CD4-positive, CD25-positive, alpha-beta regulatory T cell (primary cell): ENCODE results near the gene CGB2. TPM values are rescaled to one million over a fixed set of nuclear protein-coding genes. Genes with fewer than 3 reads are reported as not detected.
"Not testable (repeated sequence)": the region's sequence is repeated elsewhere in the genome, so short reads cannot be mapped to it uniquely, and the experiment has no call there.

Experiments
- ATAC-seq, 2 donors: fragments of 150-1000 bp; cut with Tn5 transposase; one replicate each; pipeline ENCODE4 v1.10.0; 2021; ENCODE audit warnings: low read depth in 2 of 2, moderate number of reproducible peaks in 2 of 2, moderate library complexity in 1 of 2
- DNase-seq, 3 donors: peaks; one replicate each; pipeline versions ENCODE4 v3.0.0 to v3.0.0-alpha.2; 2012 to 2022; ENCODE audit warnings: mixed read lengths in 1 of 3
- H3K27ac ChIP-seq: one replicate; pipeline ENCODE4 v1.7.0; 2013; ENCODE audit warnings: mild to moderate bottlenecking, low read length; ENCODE audit not compliant: insufficient read depth, poor library complexity, severe bottlenecking
- H3K27me3 ChIP-seq: one replicate; pipeline ENCODE4 v1.7.0; 2013; ENCODE audit warnings: low read length; ENCODE audit not compliant: control insufficient read depth, insufficient read depth
- H3K36me3 ChIP-seq: one replicate; pipeline ENCODE4 v1.7.0; 2013; ENCODE audit warnings: mild to moderate bottlenecking, low read length, moderate library complexity; ENCODE audit not compliant: control insufficient read depth, insufficient read depth
- H3K4me1 ChIP-seq: 2 replicates; pipeline ENCODE4 v1.7.0; 2013; ENCODE audit warnings: mild to moderate bottlenecking, low read length; ENCODE audit not compliant: insufficient read depth, control insufficient read depth, poor library complexity, severe bottlenecking
- H3K4me3 ChIP-seq: one replicate; pipeline ENCODE4 v1.7.0; 2013; ENCODE audit warnings: low read depth, mild to moderate bottlenecking, low read length, moderate library complexity
- H3K9me3 ChIP-seq, 2 experiments: 1 replicate in 1 of 2; 2 replicates in 1 of 2; pipeline ENCODE4 v1.7.0; 2013; ENCODE audit warnings: low read length in 2 of 2, mild to moderate bottlenecking in 1 of 2, moderate library complexity in 1 of 2; ENCODE audit not compliant: control insufficient read depth in 2 of 2
- H3K27ac Mint-ChIP-seq, 3 donors: one replicate each; pipeline ENCODE4 v1.8.0; 2020 to 2022; ENCODE audit warnings: mild to moderate bottlenecking in 3 of 3, mixed read lengths in 3 of 3, moderate library complexity in 2 of 3
- H3K27me3 Mint-ChIP-seq: one replicate; pipeline ENCODE4 v1.8.0; 2022; ENCODE audit warnings: mild to moderate bottlenecking, mixed read lengths
- H3K36me3 Mint-ChIP-seq: one replicate; pipeline ENCODE4 v1.8.0; 2020; ENCODE audit warnings: mixed read lengths
- H3K4me1 Mint-ChIP-seq, 4 donors: one replicate each; pipeline ENCODE4 v1.8.0; 2020 to 2022; ENCODE audit warnings: mixed read lengths in 4 of 4, mild to moderate bottlenecking in 1 of 4
- H3K4me3 Mint-ChIP-seq, 4 donors: one replicate each; pipeline ENCODE4 v1.8.0; 2020 to 2022; ENCODE audit warnings: mild to moderate bottlenecking in 4 of 4, mixed read lengths in 4 of 4, moderate library complexity in 3 of 4
- H3K9me3 Mint-ChIP-seq, 7 donors: one replicate each; pipeline ENCODE4 v1.8.0; 2020 to 2022; ENCODE audit warnings: mixed read lengths in 7 of 7, mild to moderate bottlenecking in 3 of 7, moderate library complexity in 2 of 7
- polyA plus RNA-seq, 4 donors: library from polyadenylated mRNA; unstranded; fragments of 300-500 nt; fragmentation: Illumina TruSeq; gene quantifications; one replicate each; pipeline ENCODE4 v1.2.3, GENCODE V29; 2021
- total RNA-seq: library from RNA; stranded (reverse); gene quantifications from one replicate; pipeline ENCODE4 v1.2.3, GENCODE V29; 2022

Gene CGB2
- total and polyA plus RNA-seq, 5 donors from 2014 or later, result not detected

GRCh38 chr19:49065905-49066512 is 34.3 kb downstream of the CGB2 start:
- ATAC-seq, result no peak
- Mint-ChIP-seq H3K9me3 (peaks cover 0 to 5% (median 0%) of the 10 kb centered on the region in 7 donors), H3K4me3 (no peak overlapping the region), H3K4me1 (peaks cover 0 to 8% (median 2%) of the 10 kb centered on the region in 4 donors), H3K36me3 (peaks cover 4% of the 10 kb centered on the region), H3K27ac (no peak overlapping the region), H3K27me3 (peaks cover 91% of the 10 kb centered on the region)
- DNase-seq, result no peak
- H3K27me3 ChIP-seq, result peaks cover 10% of the 10 kb centered on the region
- H3K36me3 ChIP-seq, result no peaks in the 10 kb centered on the region
- H3K4me1 ChIP-seq, result peaks cover 6% of the 10 kb centered on the region
- H3K4me3 ChIP-seq, result no peak overlapping the region
- H3K27ac ChIP-seq, result no peak overlapping the region
- no peaks in the 10 kb centered on the region for H3K9me3 ChIP-seq

- H3K27me3 ChIP-seq, result peaks cover 10% of the 10 kb centered on the region
- H3K4me1 Mint-ChIP-seq, result peaks cover 0 to 13% (median 2%) of the 10 kb centered on the region in 4 donors
- H3K4me3 Mint-ChIP-seq, result no peak overlapping the region
These were observed 35.9 kb downstream of the CGB2 start for GRCh38 chr19:49067554-49067953.

GRCh38 chr19:49069026-49069425 is 37.3 kb downstream of the CGB2 start:
- Mint-ChIP-seq H3K4me3 (peak overlapping the region in 1 of 4 donors; percentile 45), H3K9me3 (peaks cover 0 to 7% (median 0%) of the 10 kb centered on the region in 7 donors), H3K27ac (no peak overlapping the region), H3K27me3 (peaks cover 84% of the 10 kb centered on the region), H3K4me1 (peaks cover 0 to 22% (median 8%) of the 10 kb centered on the region in 4 donors), H3K36me3 (peaks cover 4% of the 10 kb centered on the region)
- no peaks in the 10 kb centered on the region for H3K9me3 ChIP-seq
- ATAC-seq, result no peak
- H3K4me3 ChIP-seq, result no peak overlapping the region
- no peak overlapping the region for H3K27ac ChIP-seq
- peaks cover 18% of the 10 kb centered on the region for H3K27me3 ChIP-seq
- H3K4me1 ChIP-seq, result peaks cover 6% of the 10 kb centered on the region
- no peak for DNase-seq
- H3K36me3 ChIP-seq, result no peaks in the 10 kb centered on the region

More at GRCh38 chr19:49067554-49067953, 35.9 kb downstream of the CGB2 start:
- Histone ChIP-seq H3K4me3 (no peak overlapping the region), H3K27ac (no peak overlapping the region), H3K36me3 (no peaks in the 10 kb centered on the region), H3K9me3 (no peaks in the 10 kb centered on the region), H3K4me1 (peaks cover 6% of the 10 kb centered on the region)
- DNase-seq (no peak), ATAC-seq (no peak)
- H3K36me3 Mint-ChIP-seq, result peaks cover 4% of the 10 kb centered on the region
- peaks cover 85% of the 10 kb centered on the region for H3K27me3 Mint-ChIP-seq
- peaks cover 0 to 5% (median 0%) of the 10 kb centered on the region in 7 donors for H3K9me3 Mint-ChIP-seq
- no peak overlapping the region for H3K27ac Mint-ChIP-seq

- no peaks in the 10 kb centered on the region for H3K4me1 ChIP-seq
- H3K4me3 ChIP-seq, result no peak overlapping the region
- Mint-ChIP-seq H3K9me3 (peaks cover 0 to 9% (median 0%) of the 10 kb centered on the region in 7 donors), H3K27ac (peak overlapping the region in 1 of 3 donors; percentile 56), H3K27me3 (peaks cover 87% of the 10 kb centered on the region), H3K4me1 (peaks cover 0 to 22% (median 9%) of the 10 kb centered on the region in 4 donors), H3K36me3 (peaks cover 4% of the 10 kb centered on the region), H3K4me3 (peak overlapping the region in 1 of 4 donors; percentile 17)
- peaks cover 19% of the 10 kb centered on the region for H3K27me3 ChIP-seq
- H3K27ac ChIP-seq, result no peak overlapping the region
- no peaks in the 10 kb centered on the region for H3K9me3 ChIP-seq
- H3K36me3 ChIP-seq, result no peaks in the 10 kb centered on the region
- no peak for DNase-seq
- no peak for ATAC-seq
These were observed 38.7 kb downstream of the CGB2 start for GRCh38 chr19:49070416-49070815.

DNA sequence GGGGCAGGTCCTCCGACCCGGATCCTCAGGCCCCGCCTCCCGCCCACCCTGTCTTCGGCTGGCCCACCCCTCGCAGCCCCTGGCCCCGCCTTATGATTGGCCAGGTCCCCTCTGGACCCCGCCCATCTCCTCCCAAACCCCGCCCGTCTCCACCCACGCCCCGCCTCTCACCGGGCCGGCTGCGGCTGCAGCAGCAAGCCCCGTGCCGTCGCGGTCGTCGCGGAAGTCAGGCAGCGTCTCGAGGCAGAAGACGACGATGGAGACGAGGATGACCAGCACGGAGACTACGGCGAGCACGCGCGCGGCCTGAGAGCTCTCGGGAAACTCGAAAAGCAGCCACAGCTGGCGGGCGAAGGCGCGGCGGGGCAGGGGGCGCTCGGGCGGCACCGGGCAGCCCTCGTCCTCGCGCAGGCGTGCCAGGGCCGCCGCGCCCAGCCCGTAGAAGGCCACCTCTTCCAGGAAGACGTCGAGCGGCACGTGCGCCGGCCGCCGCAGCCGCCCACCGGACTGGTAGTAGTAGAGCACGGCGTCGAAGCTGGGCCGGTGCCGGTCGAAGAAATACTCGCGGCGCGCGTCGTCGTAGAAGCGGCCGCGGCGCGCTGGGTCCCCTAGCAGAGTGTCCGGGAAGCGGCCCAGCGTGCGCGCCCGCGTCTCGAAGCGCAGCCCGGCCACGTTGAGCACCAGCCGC is 40.3 kb downstream of the CGB2 start:
- peaks cover 19% of the 10 kb centered on the region for H3K27me3 ChIP-seq
- Mint-ChIP-seq H3K36me3 (peaks cover 4% of the 10 kb centered on the region), H3K27ac (no peak overlapping the region), H3K4me3 (peak overlapping the region in 1 of 4 donors; percentile 41), H3K9me3 (peaks cover 0 to 9% (median 0%) of the 10 kb centered on the region in 7 donors), H3K27me3 (peaks cover 80% of the 10 kb centered on the region), H3K4me1 (peaks cover 0 to 14% (median 9%) of the 10 kb centered on the region in 4 donors)
- H3K4me1 ChIP-seq, result no peaks in the 10 kb centered on the region
- H3K27ac ChIP-seq, result no peak overlapping the region
- ATAC-seq (no peak), DNase-seq (no peak)
- no peaks in the 10 kb centered on the region for H3K36me3 ChIP-seq
- no peaks in the 10 kb centered on the region for H3K9me3 ChIP-seq
- H3K4me3 ChIP-seq, result no peak overlapping the region

GRCh38 chr19:49073514-49074378 is 42.1 kb downstream of the CGB2 start:
- H3K9me3 ChIP-seq, result no peaks in the 10 kb centered on the region
- no peak overlapping the region for H3K27ac ChIP-seq
- ATAC-seq (no peak), DNase-seq (no peak)
- Mint-ChIP-seq H3K4me1 (peaks cover 0 to 14% (median 9%) of the 10 kb centered on the region in 4 donors), H3K9me3 (peaks cover 0 to 8% (median 0%) of the 10 kb centered on the region in 7 donors), H3K27ac (peak overlapping the region in 1 of 3 donors; percentile 59), H3K36me3 (peaks cover 4% of the 10 kb centered on the region), H3K27me3 (peaks cover 64% of the 10 kb centered on the region), H3K4me3 (peak overlapping the region in 3 of 4 donors; percentile 29 to 49 (median 45))
- no peak overlapping the region for H3K4me3 ChIP-seq
- H3K27me3 ChIP-seq, result peaks cover 14% of the 10 kb centered on the region
- no peaks in the 10 kb centered on the region for H3K4me1 ChIP-seq
- no peaks in the 10 kb centered on the region for H3K36me3 ChIP-seq

- not testable (repeated sequence) for H3K4me3 ChIP-seq, H3K27me3 ChIP-seq, H3K36me3 ChIP-seq, H3K36me3 Mint-ChIP-seq, H3K27ac ChIP-seq, DNase-seq, H3K27ac Mint-ChIP-seq, H3K9me3 ChIP-seq, H3K4me3 Mint-ChIP-seq, H3K9me3 Mint-ChIP-seq, H3K4me1 ChIP-seq, ATAC-seq
- Mint-ChIP-seq H3K4me1 (peaks cover 0 to 14% (median 9%) of the 10 kb centered on the region in 4 donors), H3K27me3 (peaks cover 53% of the 10 kb centered on the region)
These were observed 43.2 kb downstream of the CGB2 start for GRCh38 chr19:49074869-49075268.
